Mammary epithelial cell (primary cell): ENCODE measurements around the gene OR1J1.

Experiments used
- CTCF ChIP-seq, 2 donors: IDR thresholded peaks in 1 of 2; conservative IDR thresholded peaks in 1 of 2; 2 replicates each; pipeline ENCODE4 v1.5.1; 2011 to 2012; ENCODE audit warnings: inconsistent platforms in 2 of 2, low read length in 2 of 2, mild to moderate bottlenecking in 2 of 2, control low read depth in 1 of 2, low read depth in 1 of 2; ENCODE audit not compliant: insufficient read depth in 1 of 2; ENCODE audit errors: extremely low read depth in 1 of 2
- EZH2 ChIP-seq: IDR thresholded peaks from 2 replicates; pipeline ENCODE4 v1.6.1; 2012; ENCODE audit warnings: low read length, inconsistent platforms, borderline replicate concordance

- peak; percentile 73 to 82 for TF ChIP-seq CTCF (conservative IDR thresholded peaks at IDR 0.05 in 1 of 2, IDR thresholded peaks at IDR 0.05 in 1 of 2; ENCODE audit: extremely low read depth in 1 of 2, insufficient read depth in 1 of 2, low read depth in 1 of 2, low read length in 2 of 2)
- TF ChIP-seq EZH2 = no peak
These were observed 12.8 kb downstream of the OR1J1 start for GRCh38 chr9:122464633-122465567.
